GM18498 (cell line): ENCODE data around the gene TTC14.

Experiments used
- ATAC-seq: cut with Tn5 transposase; IDR thresholded peaks from one replicate; pipeline ENCODE4 v1.9.1; 2021; ENCODE audit warnings: mild to moderate bottlenecking, moderate library complexity; ENCODE audit not compliant: unreplicated experiment

The TTC14 gene

DNA sequence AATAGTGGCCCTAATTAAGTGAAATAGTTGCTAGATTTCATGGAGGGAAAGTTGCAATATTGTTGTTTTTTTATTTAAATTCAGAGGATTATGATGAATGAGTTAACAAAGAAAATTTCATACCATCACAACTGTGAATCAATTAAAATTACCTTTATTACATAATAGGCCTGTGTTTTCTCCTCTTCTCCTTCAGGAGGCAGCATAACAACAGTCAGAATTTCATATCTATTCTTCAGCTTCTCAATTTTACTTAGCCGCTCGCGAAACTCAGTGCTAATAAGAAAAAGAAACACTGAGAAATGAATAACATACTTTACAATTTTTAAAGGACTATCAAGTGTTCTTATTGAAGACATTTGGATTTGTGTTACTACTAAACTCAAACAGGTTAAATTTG lies 29.4 kb downstream of the TTC14 start:
- ATAC-seq: no peak

DNA sequence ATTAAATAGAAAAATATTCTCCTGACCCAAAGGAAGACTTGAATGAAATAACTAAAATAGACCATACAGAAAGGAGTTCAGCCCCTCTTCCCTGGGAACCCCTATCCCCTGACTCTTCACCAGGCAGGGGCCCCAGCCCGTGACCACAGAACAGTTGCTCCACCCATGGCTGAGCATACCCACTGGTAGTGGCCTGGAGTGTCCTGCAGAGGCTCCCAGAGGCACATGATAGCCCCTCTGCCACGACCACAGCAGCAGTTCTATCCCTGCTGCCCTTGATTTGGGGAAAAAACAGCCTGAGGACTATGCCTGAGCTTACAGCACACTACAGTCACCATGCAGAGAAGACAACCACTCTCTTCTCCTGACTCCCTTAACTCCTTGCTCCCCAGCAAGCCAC lies 31.8 kb downstream of the TTC14 start:
- ATAC-seq: no peak

DNA sequence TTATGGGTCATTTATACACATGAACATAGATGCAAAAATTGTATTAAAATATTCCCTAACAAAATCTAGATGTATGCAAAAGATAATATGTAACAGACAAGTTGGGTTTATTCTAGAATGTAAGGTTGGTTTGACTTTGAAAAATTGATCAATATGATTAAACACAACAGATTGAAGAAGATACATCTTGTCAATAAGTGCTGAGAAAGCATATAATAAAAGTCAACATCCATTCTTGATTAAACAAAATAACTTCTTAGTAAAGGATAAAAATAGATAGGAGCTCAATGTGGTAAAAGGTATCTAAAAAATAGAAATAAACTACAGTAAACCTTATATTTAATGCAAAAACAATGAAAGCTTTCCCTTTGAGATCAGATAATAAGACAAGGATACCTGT lies 39.0 kb downstream of the TTC14 start:
- no peak for ATAC-seq

DNA sequence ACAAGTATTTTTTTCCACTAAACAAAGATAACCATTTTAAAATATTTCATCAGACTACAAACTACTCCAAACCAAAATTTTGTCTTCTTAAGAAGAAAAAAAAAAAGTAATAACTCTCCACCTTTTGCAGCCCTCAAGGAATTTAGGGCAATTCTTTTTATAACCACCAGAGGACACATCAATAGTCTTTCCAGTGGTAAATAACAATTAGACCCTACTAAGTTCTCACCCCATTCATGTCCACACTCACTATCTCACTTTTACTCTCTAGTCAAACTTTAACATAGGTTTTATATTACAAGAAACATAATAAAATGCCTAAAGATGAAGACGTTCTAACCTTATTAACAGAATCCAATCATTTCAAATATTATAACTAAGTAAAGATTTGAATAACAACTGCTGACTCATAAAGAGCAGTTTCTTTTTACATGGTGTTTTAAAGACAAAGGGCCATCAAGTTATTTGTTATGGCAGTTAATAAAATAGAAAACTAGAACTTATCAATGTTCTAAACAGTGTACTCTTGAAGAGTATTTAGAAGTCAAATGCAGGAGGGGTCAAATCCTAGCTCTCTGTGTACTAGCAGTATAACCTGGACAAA lies 44.3 kb downstream of the TTC14 start:
- ATAC-seq: peak; percentile 78

DNA sequence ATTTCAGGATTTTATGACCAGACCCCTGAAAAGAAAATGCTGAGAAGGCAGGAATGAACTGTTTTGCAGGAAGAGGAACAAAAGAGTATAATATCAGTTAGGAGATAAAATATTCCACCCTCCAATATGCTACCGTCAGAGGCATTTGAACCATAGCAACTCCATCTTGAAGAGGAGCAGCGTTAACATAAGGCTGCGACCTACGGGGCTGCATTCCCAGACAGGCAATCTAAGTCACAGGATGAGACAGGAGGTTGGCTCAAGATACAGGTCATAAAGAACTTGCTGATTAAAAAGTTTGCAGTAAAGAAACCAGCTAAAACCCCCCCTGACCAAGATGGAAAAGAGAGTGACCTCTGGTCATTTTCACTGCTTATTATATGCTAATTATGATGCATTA lies 54.4 kb downstream of the TTC14 start:
- ATAC-seq: no peak

DNA sequence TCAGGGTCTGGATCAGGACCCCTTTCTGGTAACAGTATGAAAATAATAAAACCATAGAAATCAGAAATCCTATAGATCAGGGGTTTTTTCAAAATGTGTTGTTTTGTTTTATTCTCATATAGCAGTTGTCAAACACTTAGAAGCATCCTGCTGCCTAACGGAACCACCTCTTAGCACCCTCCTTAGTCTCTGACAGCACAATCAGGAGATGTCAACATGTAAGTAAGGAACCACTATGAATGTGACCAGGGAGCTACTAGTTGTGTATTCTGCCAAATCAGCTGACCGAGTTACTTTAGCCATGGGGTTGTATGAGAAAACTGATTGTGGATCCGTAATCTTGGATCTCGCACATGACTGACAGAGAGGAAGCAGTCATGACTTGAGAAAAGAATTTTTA lies 55.1 kb downstream of the TTC14 start:
- no peak for ATAC-seq
